HL-60/S4 treated with retinoic acid at 250 ng/mL for 4 days and 3 days (cell line): ENCODE measurements around the gene LENEP.
"Not testable (repeated sequence)": the region's sequence is repeated elsewhere in the genome, so short reads cannot be mapped to it uniquely, and the experiment has no call there.

Experiments used
- in situ Hi-C: fragments of 300-500 bp; cut with MboI; formaldehyde crosslinking; loops from 2 replicates; pipeline ENCODE4 v1.7.0; 2022; ENCODE audit warnings: low sequenced_read_pairs

Gene LENEP

GRCh38 chr1:154974808-154975408, 18.5 kb upstream of the LENEP start:
- in situ Hi-C loops, result no loop called here

GRCh38 chr1:154975409-154976059, 17.9 kb upstream of the LENEP start:
- in situ Hi-C loops, result no loop called here

- in situ Hi-C loops, result not testable (repeated sequence)
Observed at GRCh38 chr1:154977762-154978161, 15.6 kb upstream of the LENEP start.

- in situ Hi-C loops, result no loop called here
Observed at GRCh38 chr1:154978360-154978759, 15.0 kb upstream of the LENEP start.

GRCh38 chr1:154982341-154982740, 11.0 kb upstream of the LENEP start:
- in situ Hi-C loops, result no loop called here

- in situ Hi-C loops, result no loop called here
Observed at GRCh38 chr1:154982897-154983648, 10.3 kb upstream of the LENEP start, which contains the start of gene FLAD1. TSS of gene FLAD1 (plus strand) at chr1:154983344. CDS start at chr1:154983695, 351 bp downstream.

GRCh38 chr1:154983776-154984466, 9.5 kb upstream of the LENEP start:
- in situ Hi-C loops, result no loop called here

GRCh38 chr1:154986736-154987135, 6.7 kb upstream of the LENEP start:
- in situ Hi-C loops, result not testable (repeated sequence)

GRCh38 chr1:154987326-154987725, 6.1 kb upstream of the LENEP start:
- in situ Hi-C loops, result no loop called here

GRCh38 chr1:154988058-154988954, 5.1 kb upstream of the LENEP start:
- in situ Hi-C loops, result no loop called here

GRCh38 chr1:154989195-154989860, 4.1 kb upstream of the LENEP start:
- in situ Hi-C loops, result no loop called here

- in situ Hi-C loops, result no loop called here
Observed at GRCh38 chr1:154990276-154990675, 3.1 kb upstream of the LENEP start.

- in situ Hi-C loops, result no loop called here
Observed at GRCh38 chr1:154992721-154993571, 440 bp upstream of the LENEP start.

- in situ Hi-C loops, result no loop called here
Observed at GRCh38 chr1:154994269-154994587, 842 bp downstream of the LENEP start.

GRCh38 chr1:154994591-154994990, 1.2 kb downstream of the LENEP start:
- in situ Hi-C loops, result no loop called here

GRCh38 chr1:154995301-154995983, 2.1 kb downstream of the LENEP start:
- in situ Hi-C loops, result not testable (repeated sequence)

GRCh38 chr1:154996966-154997701, 3.7 kb downstream of the LENEP start:
- in situ Hi-C loops, result no loop called here
